ENCODE results near the gene SUPT3H. TPM values are rescaled to one million over a fixed set of nuclear protein-coding genes. Genes with fewer than 3 reads are reported as not detected.

SUPT3H gene
- total RNA-seq, 2 donors from 2014 or later: 5.3 to 6.6 TPM

DNA sequence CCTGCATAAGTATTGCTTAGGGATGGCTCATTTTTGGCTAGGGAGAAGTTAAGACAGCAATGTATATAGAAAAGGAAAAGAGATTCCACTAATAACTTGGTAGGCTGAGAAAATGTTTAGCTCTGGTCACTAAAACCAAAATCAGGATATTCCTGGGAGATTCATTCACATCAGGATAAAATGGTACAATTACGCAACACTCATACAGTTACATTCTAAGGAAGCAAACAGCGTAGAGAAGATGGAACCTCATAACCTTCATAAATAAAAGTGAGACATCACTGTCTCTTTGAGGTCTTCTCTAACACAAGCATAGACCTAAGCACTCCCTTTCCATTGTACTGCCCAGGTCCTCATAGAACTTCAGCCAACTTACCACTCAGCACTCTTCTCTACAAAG is 345.3 kb downstream of the SUPT3H start:
- Histone ChIP-seq H3K27ac (no peak overlapping the region), H3K27me3 (replicated peaks; ENCODE audit: insufficient read depth) (no peaks in the 10 kb centered on the region), H3K4me3 (no peak overlapping the region), H3K36me3 (no peaks in the 10 kb centered on the region), H3K9me3 (peaks cover 3% of the 10 kb centered on the region), H3K4me1 (ENCODE audit: control insufficient read depth in 1 of 2, low read depth in 2 of 2) (no peaks in the 10 kb centered on the region)
- DNase-seq (ENCODE audit: low spot score): no peak
- TF ChIP-seq, protein P1, sequence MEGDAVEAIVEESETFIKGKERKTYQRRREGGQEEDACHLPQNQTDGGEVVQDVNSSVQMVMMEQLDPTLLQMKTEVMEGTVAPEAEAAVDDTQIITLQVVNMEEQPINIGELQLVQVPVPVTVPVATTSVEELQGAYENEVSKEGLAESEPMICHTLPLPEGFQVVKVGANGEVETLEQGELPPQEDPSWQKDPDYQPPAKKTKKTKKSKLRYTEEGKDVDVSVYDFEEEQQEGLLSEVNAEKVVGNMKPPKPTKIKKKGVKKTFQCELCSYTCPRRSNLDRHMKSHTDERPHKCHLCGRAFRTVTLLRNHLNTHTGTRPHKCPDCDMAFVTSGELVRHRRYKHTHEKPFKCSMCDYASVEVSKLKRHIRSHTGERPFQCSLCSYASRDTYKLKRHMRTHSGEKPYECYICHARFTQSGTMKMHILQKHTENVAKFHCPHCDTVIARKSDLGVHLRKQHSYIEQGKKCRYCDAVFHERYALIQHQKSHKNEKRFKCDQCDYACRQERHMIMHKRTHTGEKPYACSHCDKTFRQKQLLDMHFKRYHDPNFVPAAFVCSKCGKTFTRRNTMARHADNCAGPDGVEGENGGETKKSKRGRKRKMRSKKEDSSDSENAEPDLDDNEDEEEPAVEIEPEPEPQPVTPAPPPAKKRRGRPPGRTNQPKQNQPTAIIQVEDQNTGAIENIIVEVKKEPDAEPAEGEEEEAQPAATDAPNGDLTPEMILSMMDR (IDR thresholded peaks at IDR 0.05): no peak
- ATAC-seq (ENCODE audit: insufficient number of reproducible peaks, low FRiP score, low read depth): no peak

DNA sequence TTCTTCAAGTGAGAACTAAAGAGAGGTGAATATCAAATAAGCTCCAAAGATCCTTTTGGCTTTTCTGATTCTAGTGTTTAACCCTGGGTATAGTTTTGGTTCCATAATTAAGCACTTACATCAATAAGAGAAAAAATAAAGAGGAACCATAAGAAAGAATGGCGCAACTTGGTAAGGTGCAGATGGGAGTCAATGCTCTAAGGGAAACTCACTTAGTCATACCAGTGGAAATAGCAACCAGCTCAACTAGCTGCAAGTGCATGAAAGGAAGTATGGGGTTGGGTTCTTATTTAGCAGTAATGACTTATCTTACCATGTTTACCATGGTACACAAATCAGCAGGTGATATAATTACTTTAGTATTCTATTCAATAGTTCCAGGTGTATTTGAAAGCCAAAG is 346.1 kb downstream of the SUPT3H start:
- Histone ChIP-seq H3K4me3 (no peak overlapping the region), H3K36me3 (no peaks in the 10 kb centered on the region), H3K4me1 (ENCODE audit: control insufficient read depth in 1 of 2, low read depth in 2 of 2) (no peaks in the 10 kb centered on the region), H3K27me3 (replicated peaks; ENCODE audit: insufficient read depth) (no peaks in the 10 kb centered on the region), H3K9me3 (peaks cover 5% of the 10 kb centered on the region), H3K27ac (no peak overlapping the region)
- TF ChIP-seq, protein P1 (IDR thresholded peaks at IDR 0.05): no peak
- ATAC-seq (ENCODE audit: insufficient number of reproducible peaks, low FRiP score, low read depth) (no peak), DNase-seq (ENCODE audit: low spot score) (no peak)

DNA sequence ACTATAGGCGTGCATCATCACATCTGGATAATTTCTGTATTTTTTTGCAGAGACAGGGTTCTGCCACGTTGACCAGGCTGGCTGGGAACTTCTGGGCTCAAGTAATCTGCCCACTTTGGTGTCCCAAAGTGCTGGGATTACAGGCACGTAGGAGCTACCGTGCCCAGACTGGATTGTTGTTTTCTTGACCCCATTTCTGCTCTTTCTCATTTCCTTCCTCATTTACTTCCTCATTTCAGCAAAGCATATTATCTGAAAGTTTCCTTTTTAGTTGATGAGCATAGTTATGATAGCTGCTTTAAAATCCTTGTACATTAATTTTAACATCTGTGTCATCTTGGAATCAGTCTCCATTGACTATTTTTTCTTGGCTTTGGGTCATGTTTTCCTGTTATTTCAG is 350.6 kb downstream of the SUPT3H start:
- peaks cover 5% of the 10 kb centered on the region for H3K9me3 ChIP-seq
- H3K27me3 ChIP-seq (replicated peaks; ENCODE audit: insufficient read depth): no peaks in the 10 kb centered on the region
- no peak overlapping the region for H3K4me3 ChIP-seq
- no peak for ATAC-seq (ENCODE audit: insufficient number of reproducible peaks, low FRiP score, low read depth)
- DNase-seq (ENCODE audit: low spot score): no peak
- no peak overlapping the region for H3K27ac ChIP-seq
- TF ChIP-seq, protein P1 (IDR thresholded peaks at IDR 0.05): no peak
- no peaks in the 10 kb centered on the region for H3K4me1 ChIP-seq (ENCODE audit: control insufficient read depth in 1 of 2, low read depth in 2 of 2)
- H3K36me3 ChIP-seq: no peaks in the 10 kb centered on the region

DNA sequence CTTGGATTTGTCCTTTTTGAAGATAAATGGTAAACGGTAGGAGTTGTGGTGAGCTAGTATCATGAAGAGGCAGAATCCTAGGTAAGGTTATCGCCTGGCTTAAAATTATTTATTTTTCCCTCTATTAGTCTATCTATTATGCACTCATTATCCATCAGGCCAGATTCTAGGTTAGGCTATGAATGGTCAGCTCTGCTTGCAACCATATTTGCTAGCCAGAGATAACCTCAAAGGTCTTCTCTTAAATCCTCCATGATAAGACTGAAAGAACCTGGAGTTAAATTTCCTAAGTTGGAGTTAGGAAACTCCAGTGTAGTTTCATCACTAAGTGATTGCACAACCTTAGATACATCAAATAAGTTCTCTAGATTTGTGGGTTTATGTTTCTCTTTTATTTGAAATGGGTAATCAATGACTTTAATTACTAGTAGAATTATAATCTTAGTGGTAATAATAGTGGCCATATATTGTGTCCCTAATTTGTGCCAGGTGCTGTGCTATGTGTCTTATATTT is 351.7 kb downstream of the SUPT3H start:
- no peaks in the 10 kb centered on the region for H3K27me3 ChIP-seq (replicated peaks; ENCODE audit: insufficient read depth)
- TF ChIP-seq, protein P1 (IDR thresholded peaks at IDR 0.05): no peak

DNA sequence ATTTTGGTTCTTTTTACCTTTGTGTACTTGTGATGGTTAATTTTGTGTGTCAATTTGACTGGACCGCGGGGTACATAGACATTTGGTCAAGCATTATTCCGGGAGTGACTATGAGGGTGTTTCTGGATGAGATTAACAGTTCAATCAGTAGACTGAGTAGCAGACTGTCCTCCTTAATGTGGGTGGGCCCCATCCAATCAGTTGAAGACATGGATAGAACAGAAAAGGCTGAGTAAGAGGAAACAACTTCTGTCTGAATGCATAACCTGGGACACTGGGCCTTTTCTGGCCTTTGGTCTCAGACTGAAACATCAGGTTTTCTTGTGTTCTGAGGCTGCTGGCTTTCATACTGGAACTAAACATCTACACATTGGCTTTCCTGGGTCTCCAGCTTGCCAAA is 353.1 kb downstream of the SUPT3H start:
- no peaks in the 10 kb centered on the region for H3K4me1 ChIP-seq (ENCODE audit: control insufficient read depth in 1 of 2, low read depth in 2 of 2)
- no peak for ATAC-seq (ENCODE audit: insufficient number of reproducible peaks, low FRiP score, low read depth)
- H3K36me3 ChIP-seq: no peaks in the 10 kb centered on the region

More for the DNA sequence above, 351.7 kb downstream of the SUPT3H start:
- no peak overlapping the region for H3K27ac ChIP-seq
- DNase-seq (ENCODE audit: low spot score) (no peak), ATAC-seq (ENCODE audit: insufficient number of reproducible peaks, low FRiP score, low read depth) (no peak)
- no peaks in the 10 kb centered on the region for H3K4me1 ChIP-seq (ENCODE audit: control insufficient read depth in 1 of 2, low read depth in 2 of 2)
- H3K4me3 ChIP-seq: no peak overlapping the region
- peaks cover 5% of the 10 kb centered on the region for H3K9me3 ChIP-seq
- no peaks in the 10 kb centered on the region for H3K36me3 ChIP-seq

More for the DNA sequence above, 353.1 kb downstream of the SUPT3H start:
- H3K27me3 ChIP-seq (replicated peaks; ENCODE audit: insufficient read depth): no peaks in the 10 kb centered on the region
- no peak for DNase-seq (ENCODE audit: low spot score)
- peaks cover 5% of the 10 kb centered on the region for H3K9me3 ChIP-seq
- H3K4me3 ChIP-seq: no peak overlapping the region
- H3K27ac ChIP-seq: no peak overlapping the region
- TF ChIP-seq, protein P1 (IDR thresholded peaks at IDR 0.05): no peak
